H9 (cell line): Measurements from ENCODE around the gene B3GNT2. TPM values are rescaled to one million over a fixed set of nuclear protein-coding genes. Genes with fewer than 3 reads are reported as not detected.

Source experiments
- DNase-seq: peaks from one replicate; pipeline ENCODE4 v3.0.0-alpha.2; 2017
- H2AFZ ChIP-seq: one replicate; pipeline ENCODE4 v1.6.1; 2013; ENCODE audit warnings: mild to moderate bottlenecking, low read length, control low read depth, moderate library complexity
- H2AK5ac ChIP-seq: 2 replicates; pipeline ENCODE4 v1.6.1; 2013; ENCODE audit warnings: low read length, control low read depth, mixed read lengths; ENCODE audit not compliant: insufficient read length
- H2BK120ac ChIP-seq: one replicate; pipeline ENCODE4 v1.6.1; 2013; ENCODE audit warnings: low read depth, mild to moderate bottlenecking, low read length, control low read depth, inconsistent platforms; ENCODE audit not compliant: poor library complexity, severe bottlenecking
- H2BK12ac ChIP-seq: 2 replicates; pipeline ENCODE4 v1.6.1; 2013; ENCODE audit warnings: low read length, control low read depth, mixed read lengths, low read depth; ENCODE audit not compliant: insufficient read length
- H2BK15ac ChIP-seq: 2 replicates; pipeline ENCODE4 v1.6.1; 2013; ENCODE audit warnings: low read depth, low read length, control low read depth
- H2BK20ac ChIP-seq: one replicate; pipeline ENCODE4 v1.6.1; 2013; ENCODE audit warnings: low read depth, mild to moderate bottlenecking, low read length, control low read depth, inconsistent platforms; ENCODE audit not compliant: poor library complexity, severe bottlenecking
- H2BK5ac ChIP-seq: 2 replicates; pipeline ENCODE4 v1.6.1; 2013; ENCODE audit warnings: low read length, control low read depth, mixed read lengths; ENCODE audit not compliant: insufficient read length
- H3K14ac ChIP-seq: 2 replicates; pipeline ENCODE4 v1.6.1; 2013; ENCODE audit warnings: low read length, control low read depth; ENCODE audit not compliant: insufficient read depth
- H3K18ac ChIP-seq: 2 replicates; pipeline ENCODE4 v1.6.1; 2013; ENCODE audit warnings: low read depth, mild to moderate bottlenecking, mixed read lengths, low read length, control low read depth; ENCODE audit not compliant: insufficient read length
- H3K23ac ChIP-seq: 2 replicates; pipeline ENCODE4 v1.6.1; 2013; ENCODE audit warnings: low read length, control low read depth, mixed read lengths, low read depth; ENCODE audit not compliant: insufficient read length
- H3K23me2 ChIP-seq: 2 replicates; pipeline ENCODE4 v1.6.1; 2013; ENCODE audit warnings: low read depth, mild to moderate bottlenecking, mixed read lengths, low read length, control low read depth; ENCODE audit not compliant: insufficient read length, poor library complexity, severe bottlenecking
- H3K27ac ChIP-seq: 2 replicates; pipeline ENCODE4 v1.5.1; 2013; ENCODE audit warnings: low read length, control low read depth, mixed read lengths, low read depth; ENCODE audit not compliant: insufficient read length
- H3K27me3 ChIP-seq: 2 replicates; pipeline ENCODE4 v1.6.1; 2013; ENCODE audit warnings: low read length, control low read depth, inconsistent platforms; ENCODE audit not compliant: insufficient read depth
- H3K4ac ChIP-seq: 2 replicates; pipeline ENCODE4 v1.6.1; 2013; ENCODE audit warnings: low read depth, mild to moderate bottlenecking, control low read depth, inconsistent platforms, low read length, moderate library complexity
- H3K4me1 ChIP-seq: 2 replicates; pipeline ENCODE4 v1.6.1; 2013; ENCODE audit warnings: low read length, control low read depth, inconsistent platforms; ENCODE audit not compliant: insufficient read depth
- H3K4me2 ChIP-seq: 2 replicates; pipeline ENCODE4 v1.6.1; 2013; ENCODE audit warnings: low read length, control low read depth, mixed read lengths; ENCODE audit not compliant: insufficient read length, insufficient read depth
- H3K56ac ChIP-seq: 2 replicates; pipeline ENCODE4 v1.6.1; 2013; ENCODE audit warnings: low read depth, mild to moderate bottlenecking, mixed read lengths, low read length, control low read depth; ENCODE audit not compliant: insufficient read length
- H3K79me1 ChIP-seq: 2 replicates; pipeline ENCODE4 v1.6.1; 2013; ENCODE audit warnings: low read depth, mild to moderate bottlenecking, moderate library complexity, low read length, control low read depth, inconsistent platforms; ENCODE audit not compliant: insufficient read depth, poor library complexity, severe bottlenecking
- H3K79me2 ChIP-seq: 2 replicates; pipeline ENCODE4 v1.6.1; 2013; ENCODE audit warnings: low read length, control low read depth, inconsistent platforms; ENCODE audit not compliant: insufficient read depth
- H3K9ac ChIP-seq: 2 replicates; pipeline ENCODE4 v1.6.1; 2013; ENCODE audit warnings: low read length, control low read depth, mixed read lengths; ENCODE audit not compliant: insufficient read length; ENCODE audit errors: extremely low read depth
- H3K9me3 ChIP-seq: one replicate; pipeline ENCODE4 v1.6.1; 2013; ENCODE audit warnings: low read depth, low read length, inconsistent platforms; ENCODE audit not compliant: control insufficient read depth
- H3T11ph ChIP-seq: one replicate; pipeline ENCODE4 v1.6.1; 2013; ENCODE audit warnings: mild to moderate bottlenecking, low read length, control low read depth, inconsistent platforms
- H4K20me1 ChIP-seq: one replicate; pipeline ENCODE4 v1.6.1; 2013; ENCODE audit not compliant: control insufficient read depth, insufficient read length, insufficient read depth
- H4K5ac ChIP-seq: 2 replicates; pipeline ENCODE4 v1.6.1; 2013; ENCODE audit warnings: low read depth, mild to moderate bottlenecking, mixed read lengths, low read length, control low read depth; ENCODE audit not compliant: insufficient read length
- H4K8ac ChIP-seq: replicated peaks from 2 replicates; pipeline ENCODE4 v1.6.1; 2013; ENCODE audit warnings: low read length, control low read depth, mixed read lengths, low read depth; ENCODE audit not compliant: insufficient read length
- H4K91ac ChIP-seq: 2 replicates; pipeline ENCODE4 v1.6.1; 2013; ENCODE audit warnings: low read depth, mild to moderate bottlenecking, moderate library complexity, mixed read lengths, low read length, control low read depth; ENCODE audit not compliant: insufficient read length
- H3K27ac Mint-ChIP-seq, 3 experiments: 2 replicates in 2 of 3; 3 replicates in 1 of 3; pipeline ENCODE4 v1.8.0; 2020 to 2021; ENCODE audit warnings: mixed read lengths in 3 of 3, mild to moderate bottlenecking in 1 of 3, moderate library complexity in 1 of 3
- H3K27me3 Mint-ChIP-seq: 2 replicates; pipeline ENCODE4 v1.8.0; 2021; ENCODE audit warnings: low read depth, mild to moderate bottlenecking, moderate library complexity, mixed read lengths
- H3K36me3 Mint-ChIP-seq, 3 experiments: 2 replicates in 2 of 3; 3 replicates in 1 of 3; pipeline ENCODE4 v1.8.0; 2020 to 2021; ENCODE audit warnings: low read depth in 3 of 3, mixed read lengths in 3 of 3; ENCODE audit not compliant: insufficient read depth in 1 of 3
- H3K4me1 Mint-ChIP-seq, 2 experiments: 2 replicates each; pipeline ENCODE4 v1.8.0; 2020; ENCODE audit warnings: mixed read lengths in 2 of 2
- H3K4me3 Mint-ChIP-seq, 2 experiments: 2 replicates in 1 of 2; 3 replicates in 1 of 2; pipeline ENCODE4 v1.8.0; 2020 to 2021; ENCODE audit warnings: mild to moderate bottlenecking in 2 of 2, mixed read lengths in 2 of 2, moderate library complexity in 1 of 2
- H3K9me3 Mint-ChIP-seq, 2 experiments: 2 replicates in 1 of 2; 3 replicates in 1 of 2; pipeline ENCODE4 v1.8.0; 2020; ENCODE audit warnings: mild to moderate bottlenecking in 2 of 2, mixed read lengths in 2 of 2, moderate library complexity in 1 of 2
- WGBS: extraction: QIAGEN DNeasy Blood & Tissue Kit; methylation state at CpG from one replicate; pipeline ENCODE4 v1.1.7; 2013; ENCODE audit warnings: missing lambda C conversion rate, low lambda C conversion rate, mixed read lengths; ENCODE audit not compliant: insufficient read length; ENCODE audit errors: extremely low coverage; 5-methylcytosine and 5-hydroxymethylcytosine counted together
- total RNA-seq: library from RNA; stranded (reverse); gene quantifications from 2 replicates; pipeline ENCODE4 v1.2.1, GENCODE V29; 2021
- TF ChIP-seq, protein P1 (sequence below): fragments of 200-600 bp; sonication (generic); conservative IDR thresholded peaks from 3 replicates; pipeline ENCODE4 v1.8.0; 2021; ENCODE audit warnings: antibody characterized with exemption, mild to moderate bottlenecking

B3GNT2 gene
- total RNA-seq, 1 experiment from 2014 or later = 55.3 TPM

DNA sequence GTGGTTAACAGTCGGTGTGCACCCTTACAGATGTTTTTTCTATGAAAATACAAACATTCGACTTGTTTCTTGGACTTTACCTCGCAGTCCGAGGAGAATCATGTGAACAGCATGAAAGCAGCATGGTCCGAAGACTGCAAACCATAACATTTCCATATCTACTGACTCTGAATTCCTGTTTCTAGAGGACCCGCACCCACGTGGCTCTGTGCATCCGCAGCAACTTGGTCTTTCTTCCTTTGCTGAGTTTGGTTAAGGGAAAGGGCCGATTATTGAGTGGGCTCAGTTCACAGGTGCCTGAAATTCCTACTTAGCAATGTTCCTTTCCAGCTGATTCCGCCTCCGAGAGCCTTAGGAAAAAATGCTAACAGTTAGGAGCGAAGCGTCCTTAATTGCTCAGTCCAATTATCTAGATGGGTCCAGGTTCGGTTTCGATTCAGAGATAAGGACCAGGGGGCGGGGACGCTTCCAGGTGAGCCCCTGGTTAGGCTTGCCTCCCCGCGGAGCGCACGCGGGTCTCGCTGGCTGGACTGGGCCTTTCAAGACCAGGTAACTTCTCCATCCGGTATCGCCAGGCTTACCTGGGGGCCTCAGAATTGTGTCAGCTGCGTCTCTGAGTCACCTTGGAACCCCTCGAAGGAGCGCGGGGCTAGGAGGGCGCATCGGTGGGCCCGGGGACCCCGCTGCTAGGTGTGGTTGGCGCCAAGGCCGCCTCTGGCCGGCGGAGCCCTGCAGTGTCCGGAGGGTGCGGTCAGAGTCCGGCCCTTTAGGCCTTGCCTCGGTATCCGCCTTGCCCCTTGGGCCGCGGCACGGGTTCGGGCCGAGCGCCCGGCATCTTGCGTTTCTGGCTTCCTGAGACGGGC is 1.1 kb upstream of the B3GNT2 start:
- no peak overlapping the region for H3K9ac ChIP-seq
- peaks cover 0 to 11% (median 5%) of the 10 kb centered on the region in 3 experiments; a peak in 4 of 7 replicates for H3K36me3 Mint-ChIP-seq
- peaks cover 9% of the 10 kb centered on the region for H3K23me2 ChIP-seq
- no peak overlapping the region for H2AFZ ChIP-seq
- no peak overlapping the region for H3K18ac ChIP-seq
- no peaks in the 10 kb centered on the region for H3K9me3 ChIP-seq
- H2BK12ac ChIP-seq = no peak overlapping the region
- no peak overlapping the region for H3K27ac ChIP-seq
- H4K8ac ChIP-seq = no peak overlapping the region
- no peak overlapping the region for H3K56ac ChIP-seq
- no peak overlapping the region for H3K4ac ChIP-seq
- H3K4me3 Mint-ChIP-seq = peak overlapping the region; percentile 79 to 89
- H2BK15ac ChIP-seq = no peak overlapping the region
- H3K27me3 Mint-ChIP-seq = peaks cover 3% of the 10 kb centered on the region
- H3K9me3 Mint-ChIP-seq = peaks cover 4 to 7% of the 10 kb centered on the region in 2 experiments; a peak in 3 of 5 replicates
- H3K4me2 ChIP-seq = peak overlapping the region; percentile 36
- H3T11ph ChIP-seq = no peak overlapping the region
- no peak overlapping the region for H2BK120ac ChIP-seq
- no peak overlapping the region; the same call in 1 of the 2 replicates for H3K14ac ChIP-seq
- H3K4me1 ChIP-seq = 0 out of 2 replicates have a peak, but pooled peaks cover 2% of the 10 kb centered on the region
- no peak for DNase-seq
- H3K79me2 ChIP-seq = peaks cover 23% of the 10 kb centered on the region
- no peaks in the 10 kb centered on the region for H4K20me1 ChIP-seq
- no peaks in the 10 kb centered on the region for H3K79me1 ChIP-seq
- no peaks in the 10 kb centered on the region for H3K27me3 ChIP-seq
- H4K91ac ChIP-seq = no peak overlapping the region
- no peak overlapping the region; a peak in 1 of 7 replicates for H3K27ac Mint-ChIP-seq
- no peak overlapping the region for H2BK5ac ChIP-seq
- no CpG with 5 or more reads among the region's 51 CpGs for WGBS
- H3K23ac ChIP-seq = no peak overlapping the region
- no peak overlapping the region for H2AK5ac ChIP-seq
- no peak overlapping the region for H2BK20ac ChIP-seq
- TF ChIP-seq, protein P1, sequence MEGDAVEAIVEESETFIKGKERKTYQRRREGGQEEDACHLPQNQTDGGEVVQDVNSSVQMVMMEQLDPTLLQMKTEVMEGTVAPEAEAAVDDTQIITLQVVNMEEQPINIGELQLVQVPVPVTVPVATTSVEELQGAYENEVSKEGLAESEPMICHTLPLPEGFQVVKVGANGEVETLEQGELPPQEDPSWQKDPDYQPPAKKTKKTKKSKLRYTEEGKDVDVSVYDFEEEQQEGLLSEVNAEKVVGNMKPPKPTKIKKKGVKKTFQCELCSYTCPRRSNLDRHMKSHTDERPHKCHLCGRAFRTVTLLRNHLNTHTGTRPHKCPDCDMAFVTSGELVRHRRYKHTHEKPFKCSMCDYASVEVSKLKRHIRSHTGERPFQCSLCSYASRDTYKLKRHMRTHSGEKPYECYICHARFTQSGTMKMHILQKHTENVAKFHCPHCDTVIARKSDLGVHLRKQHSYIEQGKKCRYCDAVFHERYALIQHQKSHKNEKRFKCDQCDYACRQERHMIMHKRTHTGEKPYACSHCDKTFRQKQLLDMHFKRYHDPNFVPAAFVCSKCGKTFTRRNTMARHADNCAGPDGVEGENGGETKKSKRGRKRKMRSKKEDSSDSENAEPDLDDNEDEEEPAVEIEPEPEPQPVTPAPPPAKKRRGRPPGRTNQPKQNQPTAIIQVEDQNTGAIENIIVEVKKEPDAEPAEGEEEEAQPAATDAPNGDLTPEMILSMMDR = no peak
- H4K5ac ChIP-seq = no peak overlapping the region
- H3K4me1 Mint-ChIP-seq = peaks cover 25 to 29% of the 10 kb centered on the region in 2 experiments
